ENCODE data around the gene AATF. TPM values are rescaled to one million over a fixed set of nuclear protein-coding genes. Genes with fewer than 3 reads are reported as not detected.

Gene AATF
- total RNA-seq, 1 experiment from 2014 or later, result 61.0 TPM

DNA sequence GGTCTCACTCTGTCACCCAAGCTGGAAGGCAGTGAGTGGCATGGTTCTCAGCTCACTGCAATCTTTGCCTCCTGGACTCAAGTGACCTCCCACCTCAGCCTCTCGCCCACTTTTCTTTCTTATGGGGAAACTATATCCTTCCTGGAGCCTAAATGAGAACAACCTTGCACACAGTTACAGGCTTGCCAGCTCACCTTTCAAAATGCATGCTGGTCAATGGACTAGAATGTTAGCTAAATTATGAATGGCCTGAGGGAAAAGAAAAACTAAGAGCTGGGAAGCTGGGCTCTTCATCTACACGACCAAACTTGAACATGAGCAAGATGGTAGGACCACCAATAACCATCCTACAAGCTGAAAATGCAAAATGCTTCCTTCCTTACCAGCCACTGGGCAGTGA lies 22.1 kb upstream of the AATF start (continued):
- TF ChIP-seq, protein P1, sequence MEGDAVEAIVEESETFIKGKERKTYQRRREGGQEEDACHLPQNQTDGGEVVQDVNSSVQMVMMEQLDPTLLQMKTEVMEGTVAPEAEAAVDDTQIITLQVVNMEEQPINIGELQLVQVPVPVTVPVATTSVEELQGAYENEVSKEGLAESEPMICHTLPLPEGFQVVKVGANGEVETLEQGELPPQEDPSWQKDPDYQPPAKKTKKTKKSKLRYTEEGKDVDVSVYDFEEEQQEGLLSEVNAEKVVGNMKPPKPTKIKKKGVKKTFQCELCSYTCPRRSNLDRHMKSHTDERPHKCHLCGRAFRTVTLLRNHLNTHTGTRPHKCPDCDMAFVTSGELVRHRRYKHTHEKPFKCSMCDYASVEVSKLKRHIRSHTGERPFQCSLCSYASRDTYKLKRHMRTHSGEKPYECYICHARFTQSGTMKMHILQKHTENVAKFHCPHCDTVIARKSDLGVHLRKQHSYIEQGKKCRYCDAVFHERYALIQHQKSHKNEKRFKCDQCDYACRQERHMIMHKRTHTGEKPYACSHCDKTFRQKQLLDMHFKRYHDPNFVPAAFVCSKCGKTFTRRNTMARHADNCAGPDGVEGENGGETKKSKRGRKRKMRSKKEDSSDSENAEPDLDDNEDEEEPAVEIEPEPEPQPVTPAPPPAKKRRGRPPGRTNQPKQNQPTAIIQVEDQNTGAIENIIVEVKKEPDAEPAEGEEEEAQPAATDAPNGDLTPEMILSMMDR (IDR thresholded peaks at IDR 0.05), result no peak
- TF ChIP-seq FOXP1 (CRISPR knock-in tag; IDR thresholded peaks at IDR 0.05; ENCODE audit: borderline replicate concordance), result no peak
- TF ChIP-seq, protein P2, sequence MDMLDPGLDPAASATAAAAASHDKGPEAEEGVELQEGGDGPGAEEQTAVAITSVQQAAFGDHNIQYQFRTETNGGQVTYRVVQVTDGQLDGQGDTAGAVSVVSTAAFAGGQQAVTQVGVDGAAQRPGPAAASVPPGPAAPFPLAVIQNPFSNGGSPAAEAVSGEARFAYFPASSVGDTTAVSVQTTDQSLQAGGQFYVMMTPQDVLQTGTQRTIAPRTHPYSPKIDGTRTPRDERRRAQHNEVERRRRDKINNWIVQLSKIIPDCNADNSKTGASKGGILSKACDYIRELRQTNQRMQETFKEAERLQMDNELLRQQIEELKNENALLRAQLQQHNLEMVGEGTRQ (CRISPR knock-in tag; IDR thresholded peaks at IDR 0.05), result no peak
- TF ChIP-seq, protein P3, sequence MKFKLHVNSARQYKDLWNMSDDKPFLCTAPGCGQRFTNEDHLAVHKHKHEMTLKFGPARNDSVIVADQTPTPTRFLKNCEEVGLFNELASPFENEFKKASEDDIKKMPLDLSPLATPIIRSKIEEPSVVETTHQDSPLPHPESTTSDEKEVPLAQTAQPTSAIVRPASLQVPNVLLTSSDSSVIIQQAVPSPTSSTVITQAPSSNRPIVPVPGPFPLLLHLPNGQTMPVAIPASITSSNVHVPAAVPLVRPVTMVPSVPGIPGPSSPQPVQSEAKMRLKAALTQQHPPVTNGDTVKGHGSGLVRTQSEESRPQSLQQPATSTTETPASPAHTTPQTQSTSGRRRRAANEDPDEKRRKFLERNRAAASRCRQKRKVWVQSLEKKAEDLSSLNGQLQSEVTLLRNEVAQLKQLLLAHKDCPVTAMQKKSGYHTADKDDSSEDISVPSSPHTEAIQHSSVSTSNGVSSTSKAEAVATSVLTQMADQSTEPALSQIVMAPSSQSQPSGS (CRISPR knock-in tag; IDR thresholded peaks at IDR 0.05; ENCODE audit: borderline replicate concordance, low read depth), result no peak
- no peak for TF ChIP-seq RELA (CRISPR knock-in tag; IDR thresholded peaks at IDR 0.05; ENCODE audit: borderline replicate concordance)
- no peak for TF ChIP-seq CREM (CRISPR knock-in tag; IDR thresholded peaks at IDR 0.05)

DNA sequence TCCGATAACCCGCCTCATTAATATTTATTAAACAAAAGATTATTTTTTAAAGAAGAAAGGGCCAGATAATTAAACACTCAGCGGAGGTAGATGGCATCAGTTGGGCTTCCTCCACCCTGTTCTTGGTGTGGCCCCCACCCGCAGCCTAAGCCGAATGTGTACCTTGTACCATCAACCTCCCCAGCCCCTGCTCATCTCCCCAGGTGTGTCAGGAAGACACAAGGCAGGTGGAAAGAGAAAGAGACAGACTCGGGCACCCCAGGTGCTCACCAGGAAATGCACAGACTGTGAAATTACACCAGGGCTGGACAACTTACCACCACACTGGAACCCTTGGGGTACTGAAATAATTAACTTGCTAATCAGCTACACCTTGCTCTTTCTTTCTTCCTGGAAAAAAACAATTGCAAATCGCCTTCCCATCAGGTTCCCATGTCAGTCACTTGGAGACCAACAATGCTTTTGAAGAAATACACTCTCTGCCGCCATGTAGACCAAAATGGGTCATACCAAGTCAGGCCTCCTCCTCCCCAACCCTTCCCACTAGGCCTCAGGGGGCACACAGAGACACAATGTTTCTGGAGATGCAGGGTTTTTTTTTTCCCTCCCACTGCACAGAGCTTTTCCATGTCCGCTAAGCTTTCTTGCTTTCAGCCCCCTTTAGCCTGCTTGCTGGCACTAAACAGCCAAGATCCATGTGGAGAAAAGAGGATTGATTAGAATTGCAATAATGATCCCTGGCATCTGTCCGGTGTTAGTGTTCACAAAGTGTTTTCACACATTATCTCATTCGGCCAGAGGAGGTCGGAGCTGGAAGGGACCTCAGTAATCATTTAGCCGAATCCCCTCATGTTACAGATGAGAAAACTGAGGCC lies 20.0 kb upstream of the AATF start:
- ATAC-seq, result no peak; the same call in 1 of the 2 replicates
- Mint-ChIP-seq H3K27ac (no peak overlapping the region), H3K9me3 (no peaks in the 10 kb centered on the region), H3K27me3 (ENCODE audit: low read depth) (peaks cover 66% of the 10 kb centered on the region), H3K36me3 (no peaks in the 10 kb centered on the region), H3K4me1 (peaks cover 58% of the 10 kb centered on the region), H3K4me3 (peak overlapping the region; percentile 70)
- CTCF ChIA-PET, result interaction anchor here (0.7 to 1.5 kb wide), 5 partner anchors 8 to 303 kb away, joined by 3 to 5 read pairs (median 3); partner anchors contain the start of gene LHX1
- TF ChIP-seq TEAD4 (CRISPR knock-in tag; IDR thresholded peaks at IDR 0.05) (no peak), TEAD1 (CRISPR knock-in tag; IDR thresholded peaks at IDR 0.05) (peak; percentile 20), FOXK1 (CRISPR knock-in tag; IDR thresholded peaks at IDR 0.05) (no peak), HMGA2 (CRISPR knock-in tag; IDR thresholded peaks at IDR 0.05) (no peak), ZNF138 (CRISPR knock-in tag; conservative IDR thresholded peaks at IDR 0.05) (no peak), RORB (CRISPR knock-in tag; IDR thresholded peaks at IDR 0.05) (no peak), GABPB1 (CRISPR knock-in tag; IDR thresholded peaks at IDR 0.05) (no peak)
- TF ChIP-seq, protein P4, sequence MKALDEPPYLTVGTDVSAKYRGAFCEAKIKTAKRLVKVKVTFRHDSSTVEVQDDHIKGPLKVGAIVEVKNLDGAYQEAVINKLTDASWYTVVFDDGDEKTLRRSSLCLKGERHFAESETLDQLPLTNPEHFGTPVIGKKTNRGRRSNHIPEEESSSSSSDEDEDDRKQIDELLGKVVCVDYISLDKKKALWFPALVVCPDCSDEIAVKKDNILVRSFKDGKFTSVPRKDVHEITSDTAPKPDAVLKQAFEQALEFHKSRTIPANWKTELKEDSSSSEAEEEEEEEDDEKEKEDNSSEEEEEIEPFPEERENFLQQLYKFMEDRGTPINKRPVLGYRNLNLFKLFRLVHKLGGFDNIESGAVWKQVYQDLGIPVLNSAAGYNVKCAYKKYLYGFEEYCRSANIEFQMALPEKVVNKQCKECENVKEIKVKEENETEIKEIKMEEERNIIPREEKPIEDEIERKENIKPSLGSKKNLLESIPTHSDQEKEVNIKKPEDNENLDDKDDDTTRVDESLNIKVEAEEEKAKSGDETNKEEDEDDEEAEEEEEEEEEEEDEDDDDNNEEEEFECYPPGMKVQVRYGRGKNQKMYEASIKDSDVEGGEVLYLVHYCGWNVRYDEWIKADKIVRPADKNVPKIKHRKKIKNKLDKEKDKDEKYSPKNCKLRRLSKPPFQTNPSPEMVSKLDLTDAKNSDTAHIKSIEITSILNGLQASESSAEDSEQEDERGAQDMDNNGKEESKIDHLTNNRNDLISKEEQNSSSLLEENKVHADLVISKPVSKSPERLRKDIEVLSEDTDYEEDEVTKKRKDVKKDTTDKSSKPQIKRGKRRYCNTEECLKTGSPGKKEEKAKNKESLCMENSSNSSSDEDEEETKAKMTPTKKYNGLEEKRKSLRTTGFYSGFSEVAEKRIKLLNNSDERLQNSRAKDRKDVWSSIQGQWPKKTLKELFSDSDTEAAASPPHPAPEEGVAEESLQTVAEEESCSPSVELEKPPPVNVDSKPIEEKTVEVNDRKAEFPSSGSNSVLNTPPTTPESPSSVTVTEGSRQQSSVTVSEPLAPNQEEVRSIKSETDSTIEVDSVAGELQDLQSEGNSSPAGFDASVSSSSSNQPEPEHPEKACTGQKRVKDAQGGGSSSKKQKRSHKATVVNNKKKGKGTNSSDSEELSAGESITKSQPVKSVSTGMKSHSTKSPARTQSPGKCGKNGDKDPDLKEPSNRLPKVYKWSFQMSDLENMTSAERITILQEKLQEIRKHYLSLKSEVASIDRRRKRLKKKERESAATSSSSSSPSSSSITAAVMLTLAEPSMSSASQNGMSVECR (CRISPR knock-in tag; IDR thresholded peaks at IDR 0.05; ENCODE audit: borderline replicate concordance), result no peak
- TF ChIP-seq, protein P5, sequence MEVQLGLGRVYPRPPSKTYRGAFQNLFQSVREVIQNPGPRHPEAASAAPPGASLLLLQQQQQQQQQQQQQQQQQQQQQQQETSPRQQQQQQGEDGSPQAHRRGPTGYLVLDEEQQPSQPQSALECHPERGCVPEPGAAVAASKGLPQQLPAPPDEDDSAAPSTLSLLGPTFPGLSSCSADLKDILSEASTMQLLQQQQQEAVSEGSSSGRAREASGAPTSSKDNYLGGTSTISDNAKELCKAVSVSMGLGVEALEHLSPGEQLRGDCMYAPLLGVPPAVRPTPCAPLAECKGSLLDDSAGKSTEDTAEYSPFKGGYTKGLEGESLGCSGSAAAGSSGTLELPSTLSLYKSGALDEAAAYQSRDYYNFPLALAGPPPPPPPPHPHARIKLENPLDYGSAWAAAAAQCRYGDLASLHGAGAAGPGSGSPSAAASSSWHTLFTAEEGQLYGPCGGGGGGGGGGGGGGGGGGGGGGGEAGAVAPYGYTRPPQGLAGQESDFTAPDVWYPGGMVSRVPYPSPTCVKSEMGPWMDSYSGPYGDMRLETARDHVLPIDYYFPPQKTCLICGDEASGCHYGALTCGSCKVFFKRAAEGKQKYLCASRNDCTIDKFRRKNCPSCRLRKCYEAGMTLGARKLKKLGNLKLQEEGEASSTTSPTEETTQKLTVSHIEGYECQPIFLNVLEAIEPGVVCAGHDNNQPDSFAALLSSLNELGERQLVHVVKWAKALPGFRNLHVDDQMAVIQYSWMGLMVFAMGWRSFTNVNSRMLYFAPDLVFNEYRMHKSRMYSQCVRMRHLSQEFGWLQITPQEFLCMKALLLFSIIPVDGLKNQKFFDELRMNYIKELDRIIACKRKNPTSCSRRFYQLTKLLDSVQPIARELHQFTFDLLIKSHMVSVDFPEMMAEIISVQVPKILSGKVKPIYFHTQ (CRISPR knock-in tag; IDR thresholded peaks at IDR 0.05), result no peak
- TF ChIP-seq, protein P1 (IDR thresholded peaks at IDR 0.05), result no peak
- TF ChIP-seq, protein P6, sequence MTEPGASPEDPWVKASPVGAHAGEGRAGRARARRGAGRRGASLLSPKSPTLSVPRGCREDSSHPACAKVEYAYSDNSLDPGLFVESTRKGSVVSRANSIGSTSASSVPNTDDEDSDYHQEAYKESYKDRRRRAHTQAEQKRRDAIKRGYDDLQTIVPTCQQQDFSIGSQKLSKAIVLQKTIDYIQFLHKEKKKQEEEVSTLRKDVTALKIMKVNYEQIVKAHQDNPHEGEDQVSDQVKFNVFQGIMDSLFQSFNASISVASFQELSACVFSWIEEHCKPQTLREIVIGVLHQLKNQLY (CRISPR knock-in tag; IDR thresholded peaks at IDR 0.05), result no peak
- TF ChIP-seq, protein P7, sequence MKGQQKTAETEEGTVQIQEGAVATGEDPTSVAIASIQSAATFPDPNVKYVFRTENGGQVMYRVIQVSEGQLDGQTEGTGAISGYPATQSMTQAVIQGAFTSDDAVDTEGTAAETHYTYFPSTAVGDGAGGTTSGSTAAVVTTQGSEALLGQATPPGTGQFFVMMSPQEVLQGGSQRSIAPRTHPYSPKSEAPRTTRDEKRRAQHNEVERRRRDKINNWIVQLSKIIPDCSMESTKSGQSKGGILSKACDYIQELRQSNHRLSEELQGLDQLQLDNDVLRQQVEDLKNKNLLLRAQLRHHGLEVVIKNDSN (CRISPR knock-in tag; IDR thresholded peaks at IDR 0.05), result no peak
- TF ChIP-seq, protein P8, sequence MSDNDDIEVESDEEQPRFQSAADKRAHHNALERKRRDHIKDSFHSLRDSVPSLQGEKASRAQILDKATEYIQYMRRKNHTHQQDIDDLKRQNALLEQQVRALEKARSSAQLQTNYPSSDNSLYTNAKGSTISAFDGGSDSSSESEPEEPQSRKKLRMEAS (CRISPR knock-in tag; IDR thresholded peaks at IDR 0.05), result 0 out of 2 replicates have a peak, but pooled peaks have one; percentile 22
- DNase-seq (ENCODE audit: low spot score), result no peak
- POLR2A ChIA-PET, result no interaction called here

Measured in WTC11 (cell line).